Osteoblast (primary cell): ENCODE results near the gene SDF4. TPM values are rescaled to one million over a fixed set of nuclear protein-coding genes. Genes with fewer than 3 reads are reported as not detected.
A peak's percentile ranks its signal among the peaks of the same experiment; 100 is the strongest.

Experiments
- DNase-seq: peaks from one replicate; pipeline ENCODE4 v3.0.0; 2011; ENCODE audit warnings: low spot score, mixed read lengths; ENCODE audit not compliant: insufficient read length; ENCODE audit errors: missing footprints
- H2AFZ ChIP-seq: 2 replicates; pipeline ENCODE4 v1.6.0; 2011; ENCODE audit warnings: mild to moderate bottlenecking, low read length
- H3K27ac ChIP-seq: 2 replicates; pipeline ENCODE4 v1.5.1; 2011; ENCODE audit warnings: mild to moderate bottlenecking, low read depth, low read length, moderate library complexity
- H3K27me3 ChIP-seq: 2 replicates; pipeline ENCODE4 v1.6.0; 2012; ENCODE audit warnings: mild to moderate bottlenecking, control low read depth, inconsistent platforms, low read length, moderate library complexity; ENCODE audit not compliant: insufficient read depth
- H3K36me3 ChIP-seq: 2 replicates; pipeline ENCODE4 v1.5.1; 2011; ENCODE audit warnings: mild to moderate bottlenecking, low read length, control low read depth, moderate library complexity; ENCODE audit not compliant: insufficient read depth
- H3K4me1 ChIP-seq: 2 replicates; pipeline ENCODE4 v1.5.1; 2011; ENCODE audit warnings: mild to moderate bottlenecking, low read length, control low read depth, moderate library complexity; ENCODE audit not compliant: insufficient read depth
- H3K4me2 ChIP-seq: 2 replicates; pipeline ENCODE4 v1.6.0; 2011; ENCODE audit warnings: mild to moderate bottlenecking, low read length; ENCODE audit not compliant: insufficient read depth
- H3K4me3 ChIP-seq: fragments of 200-600 bp; sonication (generic); 3 replicates; pipeline ENCODE4 v1.5.1; 2012; ENCODE audit warnings: mild to moderate bottlenecking, low read length, inconsistent platforms; ENCODE audit not compliant: insufficient read depth
- H3K79me2 ChIP-seq: 2 replicates; pipeline ENCODE4 v1.6.0; 2012; ENCODE audit warnings: mild to moderate bottlenecking, low read length, control low read depth, inconsistent platforms; ENCODE audit not compliant: insufficient read depth
- H3K9me3 ChIP-seq: 2 replicates; pipeline ENCODE4 v1.5.1; 2011; ENCODE audit warnings: low read depth, low read length, control low read depth
- H4K20me1 ChIP-seq: 2 replicates; pipeline ENCODE4 v1.6.0; 2012; ENCODE audit warnings: mild to moderate bottlenecking, low read length, control low read depth; ENCODE audit not compliant: insufficient read depth
- total RNA-seq: library from RNA; depleted of rRNA; stranded (reverse); fragments of >200 nt; gene quantifications from 2 replicates; pipeline ENCODE4 v1.2.3, GENCODE V29; 2012
- TF ChIP-seq, protein P1 (sequence below): IDR thresholded peaks from 2 replicates; pipeline ENCODE4 v1.5.1; 2011; ENCODE audit warnings: mild to moderate bottlenecking, low read depth, low read length, moderate library complexity; ENCODE audit errors: extremely low read depth

The SDF4 gene
- total RNA-seq, 1 donor, result 151 TPM

DNA sequence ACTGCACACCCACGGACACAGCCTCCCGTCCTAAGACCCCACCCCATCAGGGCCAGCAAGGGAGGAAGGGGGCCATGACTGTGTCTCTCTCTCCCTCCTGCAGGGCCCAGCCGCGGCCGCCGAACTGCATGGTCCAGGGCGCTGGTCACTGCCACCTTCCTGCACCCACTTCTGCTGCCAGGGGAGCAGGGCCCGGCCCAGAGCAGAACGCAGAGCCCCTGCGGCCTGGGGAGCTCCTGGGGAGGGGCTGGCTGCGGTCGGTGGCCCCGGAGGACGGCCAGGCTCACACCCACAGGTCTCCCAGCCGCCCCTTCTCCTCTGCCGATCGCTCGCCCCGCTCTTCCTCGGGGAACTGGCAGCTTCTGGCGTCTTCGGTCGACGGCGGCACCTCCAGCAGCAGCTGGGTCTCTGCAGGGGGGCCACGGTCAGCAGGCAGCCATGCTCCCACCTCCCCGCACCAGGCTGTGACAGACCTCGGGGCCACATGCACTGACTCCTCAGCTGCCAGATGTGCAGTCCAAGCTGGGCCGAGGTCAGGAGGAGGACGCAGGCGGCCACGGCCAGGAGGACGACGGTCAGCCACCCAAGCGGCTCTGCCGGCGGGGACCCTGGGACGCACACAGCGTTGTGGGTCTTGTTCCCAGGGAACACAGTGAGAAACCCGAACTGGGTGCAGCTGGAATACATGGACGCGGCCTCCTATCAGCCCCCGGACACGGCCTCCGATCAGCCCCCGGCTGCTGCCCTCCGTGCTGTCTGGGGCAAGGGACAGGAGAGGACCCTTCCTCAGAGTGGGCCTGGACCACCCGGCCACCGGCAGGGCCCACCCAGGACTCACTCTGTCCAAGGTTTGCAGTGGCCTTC, 28.0 kb downstream of the SDF4 start:
- no peak overlapping the region for H3K4me3 ChIP-seq
- no peaks in the 10 kb centered on the region for H3K9me3 ChIP-seq
- H3K4me2 ChIP-seq, result no peak overlapping the region
- TF ChIP-seq, protein P1, sequence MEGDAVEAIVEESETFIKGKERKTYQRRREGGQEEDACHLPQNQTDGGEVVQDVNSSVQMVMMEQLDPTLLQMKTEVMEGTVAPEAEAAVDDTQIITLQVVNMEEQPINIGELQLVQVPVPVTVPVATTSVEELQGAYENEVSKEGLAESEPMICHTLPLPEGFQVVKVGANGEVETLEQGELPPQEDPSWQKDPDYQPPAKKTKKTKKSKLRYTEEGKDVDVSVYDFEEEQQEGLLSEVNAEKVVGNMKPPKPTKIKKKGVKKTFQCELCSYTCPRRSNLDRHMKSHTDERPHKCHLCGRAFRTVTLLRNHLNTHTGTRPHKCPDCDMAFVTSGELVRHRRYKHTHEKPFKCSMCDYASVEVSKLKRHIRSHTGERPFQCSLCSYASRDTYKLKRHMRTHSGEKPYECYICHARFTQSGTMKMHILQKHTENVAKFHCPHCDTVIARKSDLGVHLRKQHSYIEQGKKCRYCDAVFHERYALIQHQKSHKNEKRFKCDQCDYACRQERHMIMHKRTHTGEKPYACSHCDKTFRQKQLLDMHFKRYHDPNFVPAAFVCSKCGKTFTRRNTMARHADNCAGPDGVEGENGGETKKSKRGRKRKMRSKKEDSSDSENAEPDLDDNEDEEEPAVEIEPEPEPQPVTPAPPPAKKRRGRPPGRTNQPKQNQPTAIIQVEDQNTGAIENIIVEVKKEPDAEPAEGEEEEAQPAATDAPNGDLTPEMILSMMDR, result no peak
- no peaks in the 10 kb centered on the region for H4K20me1 ChIP-seq
- H3K4me1 ChIP-seq, result peaks cover 8% of the 10 kb centered on the region
- peaks cover 11% of the 10 kb centered on the region for H3K27me3 ChIP-seq
- no peak overlapping the region for H2AFZ ChIP-seq
- no peaks in the 10 kb centered on the region for H3K79me2 ChIP-seq
- peak; percentile 91 for DNase-seq
- no peaks in the 10 kb centered on the region for H3K36me3 ChIP-seq
- no peak overlapping the region for H3K27ac ChIP-seq

DNA sequence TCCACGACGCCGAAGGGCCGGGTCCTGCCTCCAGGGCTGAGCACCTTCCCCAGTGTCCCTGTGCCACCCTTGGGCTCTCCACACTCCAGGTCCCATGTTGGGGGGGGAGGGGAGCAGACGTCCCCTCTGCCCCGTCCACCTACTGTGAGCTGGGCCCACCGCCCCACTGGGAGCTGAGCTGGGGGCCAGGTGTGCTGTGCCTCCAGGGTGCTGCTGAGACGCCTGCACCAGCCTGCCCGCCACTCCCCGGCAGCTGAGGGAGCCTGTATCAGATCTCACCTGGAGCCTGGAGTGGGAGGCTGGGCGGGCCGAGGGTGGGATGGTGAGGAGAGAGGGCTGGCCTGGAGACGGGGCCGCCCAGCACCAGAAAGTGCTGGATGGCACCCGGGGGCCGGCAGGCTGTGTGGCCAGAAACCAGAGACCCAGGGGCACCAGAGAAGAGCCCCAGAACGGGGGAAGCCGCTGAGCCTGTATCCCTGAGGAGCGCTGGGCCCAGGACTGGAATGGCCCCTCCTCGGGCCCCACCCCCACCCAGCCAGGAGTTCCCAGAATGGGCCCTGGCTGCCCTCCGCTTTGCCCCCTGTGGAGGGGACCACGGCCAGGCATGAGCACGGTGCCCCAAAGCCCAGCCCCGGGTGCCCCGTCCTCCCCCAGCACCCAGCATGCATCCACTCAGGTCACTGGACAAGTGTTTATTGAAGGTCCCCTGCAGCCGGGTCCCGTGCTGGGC, 28.8 kb downstream of the SDF4 start:
- no peaks in the 10 kb centered on the region for H3K79me2 ChIP-seq
- H3K4me1 ChIP-seq, result peaks cover 3% of the 10 kb centered on the region
- H3K36me3 ChIP-seq, result no peaks in the 10 kb centered on the region
- H4K20me1 ChIP-seq, result no peaks in the 10 kb centered on the region
- no peak overlapping the region for H3K4me2 ChIP-seq
- H3K27me3 ChIP-seq, result peaks cover 11% of the 10 kb centered on the region
- no peak overlapping the region for H3K27ac ChIP-seq
- H3K9me3 ChIP-seq, result no peaks in the 10 kb centered on the region
- no peak overlapping the region for H3K4me3 ChIP-seq
- DNase-seq, result peak; percentile 88
- H2AFZ ChIP-seq, result no peak overlapping the region
- TF ChIP-seq, protein P1, result no peak

DNA sequence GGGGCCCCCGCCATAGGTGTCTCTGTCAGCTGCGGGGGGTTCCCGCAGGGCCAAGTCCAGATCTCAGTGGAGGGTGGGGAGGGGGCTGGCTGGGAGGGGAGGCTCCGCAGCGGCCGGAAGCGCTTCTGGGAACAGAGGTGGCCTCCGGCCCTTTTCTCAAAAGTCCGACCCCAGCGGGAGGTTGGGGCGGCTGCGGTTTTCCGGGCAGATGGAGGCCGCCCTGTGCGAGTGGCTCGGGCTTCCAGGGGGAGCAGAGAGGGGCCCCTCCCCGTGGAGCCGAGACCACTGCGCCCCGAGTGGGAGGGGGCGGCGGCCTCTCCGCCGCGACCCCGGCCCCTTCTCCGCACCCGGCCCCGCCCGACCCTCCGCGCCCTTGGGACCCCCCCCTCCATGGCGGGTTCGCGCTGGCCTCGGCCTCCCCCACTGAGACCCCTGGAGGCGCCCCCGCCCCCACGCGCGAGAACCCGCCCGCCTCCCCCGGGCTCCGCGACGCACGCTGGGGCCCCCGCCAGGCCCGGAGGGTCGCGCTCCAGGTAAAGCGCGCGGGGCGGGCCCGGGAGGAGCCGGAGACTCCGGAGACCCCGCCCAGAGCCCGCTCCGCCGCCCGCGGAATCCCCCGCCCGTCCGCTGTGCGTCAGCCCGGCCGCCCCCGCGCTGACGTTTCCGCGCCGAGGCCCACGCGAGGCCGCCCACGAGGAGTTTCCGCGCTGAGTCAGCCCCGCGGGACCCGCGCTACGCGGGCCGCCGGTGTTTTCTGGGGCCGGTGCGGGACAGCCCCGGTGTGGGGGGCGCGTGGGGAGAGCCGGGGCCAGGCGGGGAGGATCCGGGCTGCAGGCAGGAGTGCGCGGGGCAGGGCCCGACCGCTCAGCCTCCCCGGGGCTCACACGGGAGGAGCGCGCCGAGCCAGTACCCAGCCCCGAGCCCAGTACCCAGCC, 30.7 kb downstream of the SDF4 start:
- TF ChIP-seq, protein P1, result no peak
- Histone ChIP-seq H3K79me2 (no peaks in the 10 kb centered on the region), H2AFZ (no peak overlapping the region), H4K20me1 (no peaks in the 10 kb centered on the region), H3K36me3 (no peaks in the 10 kb centered on the region), H3K9me3 (no peaks in the 10 kb centered on the region), H3K27me3 (peaks cover 1% of the 10 kb centered on the region), H3K4me1 (no peaks in the 10 kb centered on the region), H3K4me3 (peak overlapping the region; percentile 59), H3K27ac (no peak overlapping the region), H3K4me2 (peak overlapping the region; percentile 39)
- DNase-seq, result peak; percentile 99
